ENCODE measurements around the gene KLRC4. TPM values are rescaled to one million over a fixed set of nuclear protein-coding genes. Genes with fewer than 3 reads are reported as not detected.

The KLRC4 gene
- total RNA-seq, 1 donor from 2014 or later: not detected

DNA sequence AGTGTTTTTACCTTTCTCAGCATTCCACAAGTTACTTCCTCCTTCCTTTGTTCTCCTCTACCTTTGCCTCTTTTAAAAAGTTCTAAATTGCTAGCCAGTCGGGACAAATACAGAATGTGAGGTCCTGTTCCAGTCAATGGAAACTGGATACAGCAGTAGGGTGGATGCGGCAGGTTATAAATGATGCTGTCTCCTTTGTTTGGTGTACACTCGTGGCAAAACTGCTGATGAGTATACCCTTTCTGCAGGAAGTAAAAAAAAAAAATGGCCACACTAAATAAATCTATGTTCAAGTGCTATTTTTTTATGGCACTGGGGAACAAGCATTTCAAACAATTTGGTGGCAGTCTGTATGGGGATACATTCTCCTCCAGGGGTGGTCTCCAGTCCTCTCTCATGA is 47.2 kb downstream of the KLRC4 start:
- peaks cover 7% of the 10 kb centered on the region for H3K4me1 Mint-ChIP-seq
- POLR2A ChIA-PET: no interaction called here
- ATAC-seq (ENCODE audit: low read depth): no peak
- H3K27me3 Mint-ChIP-seq: peaks cover 8% of the 10 kb centered on the region
- H3K4me3 Mint-ChIP-seq: no peak overlapping the region
- CTCF ChIA-PET: no interaction called here
- TF ChIP-seq, protein P1, sequence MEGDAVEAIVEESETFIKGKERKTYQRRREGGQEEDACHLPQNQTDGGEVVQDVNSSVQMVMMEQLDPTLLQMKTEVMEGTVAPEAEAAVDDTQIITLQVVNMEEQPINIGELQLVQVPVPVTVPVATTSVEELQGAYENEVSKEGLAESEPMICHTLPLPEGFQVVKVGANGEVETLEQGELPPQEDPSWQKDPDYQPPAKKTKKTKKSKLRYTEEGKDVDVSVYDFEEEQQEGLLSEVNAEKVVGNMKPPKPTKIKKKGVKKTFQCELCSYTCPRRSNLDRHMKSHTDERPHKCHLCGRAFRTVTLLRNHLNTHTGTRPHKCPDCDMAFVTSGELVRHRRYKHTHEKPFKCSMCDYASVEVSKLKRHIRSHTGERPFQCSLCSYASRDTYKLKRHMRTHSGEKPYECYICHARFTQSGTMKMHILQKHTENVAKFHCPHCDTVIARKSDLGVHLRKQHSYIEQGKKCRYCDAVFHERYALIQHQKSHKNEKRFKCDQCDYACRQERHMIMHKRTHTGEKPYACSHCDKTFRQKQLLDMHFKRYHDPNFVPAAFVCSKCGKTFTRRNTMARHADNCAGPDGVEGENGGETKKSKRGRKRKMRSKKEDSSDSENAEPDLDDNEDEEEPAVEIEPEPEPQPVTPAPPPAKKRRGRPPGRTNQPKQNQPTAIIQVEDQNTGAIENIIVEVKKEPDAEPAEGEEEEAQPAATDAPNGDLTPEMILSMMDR (IDR thresholded peaks at IDR 0.05): no peak
- peak overlapping the region; percentile 56 for H3K27ac Mint-ChIP-seq
- no peaks in the 10 kb centered on the region for H3K36me3 Mint-ChIP-seq (ENCODE audit: low read depth)
- no peak for DNase-seq
- intact Hi-C loops (cut with micrococcal nuclease): loop anchor here (5.0 to 10.0 kb wide), 3 partner anchors 418 to 1995 kb away; partner anchors contain the start of gene BORCS5
- peaks cover 2% of the 10 kb centered on the region for H3K9me3 Mint-ChIP-seq

DNA sequence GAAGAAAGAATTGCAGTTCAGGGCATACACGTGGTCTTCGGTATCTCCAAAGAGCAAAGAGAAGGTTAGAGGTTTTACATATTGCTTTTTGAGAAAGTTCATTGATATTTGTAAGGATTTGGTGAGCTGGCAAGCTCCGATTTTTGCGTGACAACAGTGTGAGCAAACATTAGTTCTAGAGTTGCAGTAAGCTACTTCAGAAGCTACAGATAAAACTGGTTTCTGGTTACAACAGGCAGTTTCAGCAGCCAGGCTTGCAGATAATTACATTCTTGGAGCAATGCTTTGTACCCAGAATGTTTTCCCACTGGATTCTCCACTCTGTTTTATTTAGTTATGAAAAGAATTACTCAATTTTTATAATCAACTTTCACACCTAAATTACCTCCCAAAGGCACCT is 47.9 kb downstream of the KLRC4 start:
- ChIA-PET CTCF (no interaction called here), POLR2A (no interaction called here)
- DNase-seq (no peak), ATAC-seq (ENCODE audit: low read depth) (no peak)
- Mint-ChIP-seq H3K27ac (no peak overlapping the region), H3K4me3 (no peak overlapping the region), H3K4me1 (peaks cover 7% of the 10 kb centered on the region), H3K36me3 (ENCODE audit: low read depth) (no peaks in the 10 kb centered on the region), H3K27me3 (peaks cover 8% of the 10 kb centered on the region), H3K9me3 (peaks cover 2% of the 10 kb centered on the region)
- intact Hi-C loops (cut with micrococcal nuclease): loop anchor here (5.0 to 10.0 kb wide), 3 partner anchors 417 to 1996 kb away; partner anchors contain the start of gene BORCS5
- TF ChIP-seq, protein P1 (IDR thresholded peaks at IDR 0.05): no peak

DNA sequence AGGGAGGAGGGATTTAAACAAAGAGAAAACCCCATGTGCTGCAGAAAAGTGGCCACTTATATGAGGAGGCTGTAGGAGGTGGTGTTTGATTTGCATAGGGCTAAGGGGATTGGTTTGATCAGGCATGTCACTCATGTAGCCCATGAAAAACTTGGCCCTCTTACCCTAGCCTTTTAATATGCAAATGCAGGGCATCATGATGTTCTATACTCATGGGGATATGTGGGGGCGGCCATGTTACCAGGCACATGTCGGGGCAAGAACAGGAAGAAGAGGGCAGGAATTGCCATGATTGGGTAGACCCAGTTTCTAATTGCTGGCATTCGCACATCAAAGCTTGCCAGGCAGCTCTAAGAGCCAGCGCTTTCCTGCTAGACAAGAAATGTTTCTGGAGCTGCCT is 48.5 kb downstream of the KLRC4 start:
- Mint-ChIP-seq H3K27ac (no peak overlapping the region), H3K27me3 (peaks cover 11% of the 10 kb centered on the region), H3K9me3 (peaks cover 2% of the 10 kb centered on the region), H3K36me3 (ENCODE audit: low read depth) (no peaks in the 10 kb centered on the region), H3K4me1 (peaks cover 7% of the 10 kb centered on the region), H3K4me3 (no peak overlapping the region)
- intact Hi-C loops (cut with micrococcal nuclease): loop anchor here (5.0 to 10.0 kb wide), 3 partner anchors 416 to 1996 kb away; partner anchors contain the start of gene BORCS5
- POLR2A ChIA-PET: no interaction called here
- ATAC-seq (ENCODE audit: low read depth) (no peak), DNase-seq (no peak)
- TF ChIP-seq, protein P1 (IDR thresholded peaks at IDR 0.05): no peak
- CTCF ChIA-PET: no interaction called here

DNA sequence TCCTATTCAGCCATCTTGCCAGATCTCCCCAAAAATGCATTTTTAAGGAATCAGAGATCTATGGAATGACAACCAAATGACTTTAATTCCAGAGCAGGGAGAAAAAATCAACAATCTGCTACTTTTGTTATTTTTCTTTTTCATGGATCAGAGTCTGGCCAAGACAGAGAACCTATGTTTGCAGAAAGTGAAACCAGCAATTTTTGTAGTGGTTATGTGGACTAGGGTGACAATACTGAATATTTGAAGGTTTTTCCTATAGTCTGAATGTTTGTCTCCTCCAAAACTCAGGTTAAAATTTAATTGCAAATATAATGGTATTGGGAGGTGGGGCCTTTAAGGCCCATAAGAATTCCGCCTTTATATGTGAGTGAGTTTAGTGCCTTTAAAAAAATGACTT is 50.6 kb downstream of the KLRC4 start:
- no peak overlapping the region for H3K4me3 Mint-ChIP-seq
- H3K9me3 Mint-ChIP-seq: peaks cover 2% of the 10 kb centered on the region
- no peak overlapping the region for H3K27ac Mint-ChIP-seq
- H3K27me3 Mint-ChIP-seq: peaks cover 16% of the 10 kb centered on the region
- CTCF ChIA-PET: no interaction called here
- POLR2A ChIA-PET: no interaction called here
- ATAC-seq (ENCODE audit: low read depth) (no peak), DNase-seq (no peak)
- peaks cover 7% of the 10 kb centered on the region for H3K4me1 Mint-ChIP-seq
- TF ChIP-seq, protein P1 (IDR thresholded peaks at IDR 0.05): no peak
- no peaks in the 10 kb centered on the region for H3K36me3 Mint-ChIP-seq (ENCODE audit: low read depth)
- intact Hi-C loops (cut with micrococcal nuclease): no loop called here

DNA sequence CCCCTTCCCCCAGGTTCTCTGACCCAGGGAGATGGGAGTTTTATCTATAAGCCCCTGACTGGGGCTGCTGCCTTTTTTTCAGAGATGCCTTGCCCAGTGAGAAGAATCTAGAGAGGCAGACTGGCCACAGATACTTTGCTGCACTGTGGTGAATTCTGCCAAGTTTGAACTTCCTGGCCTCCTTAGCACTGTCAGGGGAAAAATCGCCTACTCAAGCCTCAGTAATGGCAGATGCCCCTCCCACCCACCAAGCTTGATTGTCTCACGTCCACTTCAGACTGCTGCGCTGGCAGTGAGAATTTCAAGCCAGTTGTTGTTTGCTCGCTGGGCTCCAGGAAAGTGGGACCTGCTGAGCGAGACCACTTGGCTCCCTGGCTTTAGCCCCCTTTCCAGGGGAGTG is 51.4 kb downstream of the KLRC4 start:
- POLR2A ChIA-PET: no interaction called here
- intact Hi-C loops (cut with micrococcal nuclease): no loop called here
- peaks cover 17% of the 10 kb centered on the region for H3K27me3 Mint-ChIP-seq

More for the DNA sequence above, 51.4 kb downstream of the KLRC4 start:
- CTCF ChIA-PET: no interaction called here
- DNase-seq (no peak), ATAC-seq (ENCODE audit: low read depth) (no peak)
- Mint-ChIP-seq H3K4me3 (no peak overlapping the region), H3K4me1 (peaks cover 7% of the 10 kb centered on the region), H3K9me3 (peaks cover 2% of the 10 kb centered on the region), H3K27ac (no peak overlapping the region), H3K36me3 (ENCODE audit: low read depth) (no peaks in the 10 kb centered on the region)
- TF ChIP-seq, protein P1 (IDR thresholded peaks at IDR 0.05): no peak

Other genes with a start within 250 kb of the KLRC4 start
- gene OLR1, start 237.6 kb downstream of the KLRC4 start, total RNA-seq: 0.12 TPM in 1 of 2 replicates, not detected in the other
- gene TMEM52B, start 230.7 kb downstream of the KLRC4 start, total RNA-seq: not detected in 2 replicates
- gene GABARAPL1, start 196.9 kb downstream of the KLRC4 start, total RNA-seq: 2.1 and 2.5 TPM in 2 replicates
- 0.24 and 0.27 TPM in 2 replicates for gene KLRD1, start 101.9 kb downstream of the KLRC4 start, total RNA-seq
- gene KLRK1, start 19.7 kb downstream of the KLRC4 start, total RNA-seq: 0.56 and 0.98 TPM in 2 replicates
- not detected in 2 replicates for gene KLRC3, start 10.8 kb upstream of the KLRC4 start, total RNA-seq
- not detected in 2 replicates for gene KLRC2, start 26.3 kb upstream of the KLRC4 start, total RNA-seq
- not detected in 2 replicates for gene KLRC1, start 43.6 kb upstream of the KLRC4 start, total RNA-seq
- 0.64 and 0.83 TPM in 2 replicates for gene EIF2S3B, start 96.1 kb upstream of the KLRC4 start, total RNA-seq
- 25.0 and 28.8 TPM in 2 replicates for gene MAGOHB, start 203.9 kb upstream of the KLRC4 start, total RNA-seq

All from activated B cell treated with CpG ODN at 0.5 μM for 24 hours (primary cell).